ENCODE results near the gene TECPR2.

- TF ChIP-seq CSRNP3 (CRISPR knock-in tag; IDR thresholded peaks at IDR 0.05): no peak
- TF ChIP-seq BACH2 (CRISPR knock-in tag; IDR thresholded peaks at IDR 0.05; ENCODE audit: borderline replicate concordance): no peak
- no peak for TF ChIP-seq ESRRG (CRISPR knock-in tag; IDR thresholded peaks at IDR 0.05)
Observed at GRCh38 chr14:102506626-102506925, 143.8 kb downstream of the TECPR2 start.

Measured in SK-N-SH treated with all-trans-retinoic acid at 6 μM for 48 hours (cell line).